CD4-positive, alpha-beta T cell (primary cell): Measurements from ENCODE around the gene FNDC3B. TPM values are rescaled to one million over a fixed set of nuclear protein-coding genes. Genes with fewer than 3 reads are reported as not detected.

Source experiments
- ATAC-seq: fragments of 200-7000 bp; cut with Tn5 transposase; one replicate; pipeline ENCODE4 v1.10.0; 2022; ENCODE audit warnings: mild to moderate bottlenecking; ENCODE audit not compliant: poor library complexity
- CTCF ChIA-PET: fragments of 350-600 bp; sonication (Branson Sonifier 250); formaldehyde crosslinking; loops from one replicate; lab custom pipeline; 2021; ENCODE audit warnings: antibody characterized with exemption, inconsistent platforms; lab: Charles Lee
- POLR2A ChIA-PET: fragments of 350-600 bp; sonication (Branson Sonifier 250); formaldehyde crosslinking; loops from one replicate; lab custom pipeline; 2021; ENCODE audit warnings: antibody characterized with exemption, inconsistent platforms; lab: Charles Lee
- DNase-seq, 14 experiments: peaks; one replicate each; pipeline ENCODE4 v3.0.0-alpha.2; 2013 to 2020; ENCODE audit warnings: mixed read lengths in 2 of 14
- H3K27ac ChIP-seq, 2 donors: one replicate each; pipeline versions ENCODE4 v1.5.1 to v1.7.0; 2013; ENCODE audit warnings: low read length in 2 of 2, low read depth in 1 of 2, mild to moderate bottlenecking in 1 of 2
- H3K27me3 ChIP-seq, 2 experiments: 1 replicate in 1 of 2; 2 replicates in 1 of 2; pipeline versions ENCODE4 v1.6.1 to v1.7.0; 2013; ENCODE audit warnings: low read length in 2 of 2, control low read depth in 1 of 2, mild to moderate bottlenecking in 1 of 2, moderate library complexity in 1 of 2; ENCODE audit not compliant: insufficient read depth in 2 of 2, control insufficient read depth in 1 of 2
- H3K36me3 ChIP-seq: one replicate; pipeline ENCODE4 v1.6.1; 2013; ENCODE audit warnings: low read length, control low read depth; ENCODE audit not compliant: insufficient read depth
- H3K4me1 ChIP-seq: one replicate; pipeline ENCODE4 v1.6.1; 2013; ENCODE audit warnings: low read length, control low read depth; ENCODE audit not compliant: insufficient read depth
- H3K4me3 ChIP-seq: one replicate; pipeline ENCODE4 v1.5.1; 2013; ENCODE audit warnings: mild to moderate bottlenecking, low read length, moderate library complexity
- H3K9me3 ChIP-seq, 2 experiments: 1 replicate in 1 of 2; 2 replicates in 1 of 2; pipeline versions ENCODE4 v1.6.1 to v1.7.0; 2013; ENCODE audit warnings: low read length in 2 of 2, mild to moderate bottlenecking in 2 of 2, control low read depth in 1 of 2, moderate library complexity in 1 of 2; ENCODE audit not compliant: control insufficient read depth in 1 of 2, insufficient read depth in 1 of 2
- H3K27ac Mint-ChIP-seq: one replicate; pipeline ENCODE4 v1.8.0; 2020; ENCODE audit warnings: mixed read lengths
- H3K27me3 Mint-ChIP-seq: one replicate; pipeline ENCODE4 v1.8.0; 2021; ENCODE audit warnings: mixed read lengths
- H3K36me3 Mint-ChIP-seq: one replicate; pipeline ENCODE4 v1.8.0; 2021; ENCODE audit warnings: low read depth, mixed read lengths
- H3K4me1 Mint-ChIP-seq: one replicate; pipeline ENCODE4 v1.8.0; 2021; ENCODE audit warnings: low read depth, mixed read lengths
- H3K4me3 Mint-ChIP-seq: one replicate; pipeline ENCODE4 v1.8.0; 2020; ENCODE audit warnings: mild to moderate bottlenecking, mixed read lengths
- H3K9me3 Mint-ChIP-seq: one replicate; pipeline ENCODE4 v1.8.0; 2020; ENCODE audit warnings: mixed read lengths
- intact Hi-C, 2 experiments: fragments of 100-400 bp; cut with DNase I in 1 of 2; cut with micrococcal nuclease in 1 of 2; formaldehyde crosslinking; loops; one replicate each; pipeline versions ENCODE4 v1.15.1 to v1.9.0; 2023 to 2025; cut with DNase I, micrococcal nuclease
- total RNA-seq, 174 experiments: library from RNA in 2 of 174; stranded (reverse) in 2 of 174; gene quantifications; one replicate each; pipeline ENCODE4 v1.2.3 and lab custom pipeline; 2021 to 2026
- TF ChIP-seq, protein P1 (sequence below): fragments of 200-600 bp; IDR thresholded peaks from one replicate; pipeline ENCODE4 v1.8.0; 2022; ENCODE audit warnings: antibody characterized with exemption, mild to moderate bottlenecking

Gene FNDC3B
- total RNA-seq, 2 experiments from 2014 or later: 26.1 to 28.7 TPM

DNA sequence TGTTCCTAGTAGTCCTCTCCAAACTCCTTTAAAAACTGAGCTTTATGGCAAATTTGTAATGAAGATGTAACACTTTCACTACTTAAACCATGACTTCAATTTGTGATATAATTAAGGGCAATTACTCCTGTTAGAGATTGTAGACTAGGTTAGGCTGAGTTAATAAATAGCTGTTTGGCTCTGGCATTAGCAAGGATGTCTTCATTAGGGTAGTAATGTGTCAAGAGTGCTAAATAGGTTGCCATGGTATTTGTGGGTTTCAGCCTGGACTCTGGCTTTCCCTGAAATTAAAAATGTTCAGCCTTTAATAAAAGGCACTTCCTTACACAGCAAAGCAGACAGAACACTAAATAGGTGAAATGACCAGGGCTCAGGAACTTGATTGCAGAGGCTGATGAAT is 337.0 kb downstream of the FNDC3B start:
- Mint-ChIP-seq H3K9me3 (peaks cover 3% of the 10 kb centered on the region), H3K27me3 (no peaks in the 10 kb centered on the region), H3K36me3 (peaks cover 89% of the 10 kb centered on the region), H3K4me3 (no peak overlapping the region), H3K27ac (no peak overlapping the region), H3K4me1 (no peaks in the 10 kb centered on the region)
- no peak for ATAC-seq
- no peak overlapping the region for H3K4me3 ChIP-seq
- TF ChIP-seq, protein P1, sequence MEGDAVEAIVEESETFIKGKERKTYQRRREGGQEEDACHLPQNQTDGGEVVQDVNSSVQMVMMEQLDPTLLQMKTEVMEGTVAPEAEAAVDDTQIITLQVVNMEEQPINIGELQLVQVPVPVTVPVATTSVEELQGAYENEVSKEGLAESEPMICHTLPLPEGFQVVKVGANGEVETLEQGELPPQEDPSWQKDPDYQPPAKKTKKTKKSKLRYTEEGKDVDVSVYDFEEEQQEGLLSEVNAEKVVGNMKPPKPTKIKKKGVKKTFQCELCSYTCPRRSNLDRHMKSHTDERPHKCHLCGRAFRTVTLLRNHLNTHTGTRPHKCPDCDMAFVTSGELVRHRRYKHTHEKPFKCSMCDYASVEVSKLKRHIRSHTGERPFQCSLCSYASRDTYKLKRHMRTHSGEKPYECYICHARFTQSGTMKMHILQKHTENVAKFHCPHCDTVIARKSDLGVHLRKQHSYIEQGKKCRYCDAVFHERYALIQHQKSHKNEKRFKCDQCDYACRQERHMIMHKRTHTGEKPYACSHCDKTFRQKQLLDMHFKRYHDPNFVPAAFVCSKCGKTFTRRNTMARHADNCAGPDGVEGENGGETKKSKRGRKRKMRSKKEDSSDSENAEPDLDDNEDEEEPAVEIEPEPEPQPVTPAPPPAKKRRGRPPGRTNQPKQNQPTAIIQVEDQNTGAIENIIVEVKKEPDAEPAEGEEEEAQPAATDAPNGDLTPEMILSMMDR: no peak
- DNase-seq: no peak
- POLR2A ChIA-PET: interaction anchor here (0.6 kb wide), 1 partner anchor 255 kb away, joined by 4 read pairs; no protein-coding TSS in a partner anchor
- peaks cover 41% of the 10 kb centered on the region for H3K36me3 ChIP-seq
- intact Hi-C loops: no loop called here
- H3K4me1 ChIP-seq: no peaks in the 10 kb centered on the region
- H3K27me3 ChIP-seq: no peaks in the 10 kb centered on the region
- CTCF ChIA-PET: interaction anchor here (0.6 kb wide), 1 partner anchor 23 kb away, joined by 4 read pairs; no protein-coding TSS in a partner anchor
- H3K9me3 ChIP-seq: peaks cover 5 to 8% of the 10 kb centered on the region in 2 experiments
- no peak overlapping the region for H3K27ac ChIP-seq

DNA sequence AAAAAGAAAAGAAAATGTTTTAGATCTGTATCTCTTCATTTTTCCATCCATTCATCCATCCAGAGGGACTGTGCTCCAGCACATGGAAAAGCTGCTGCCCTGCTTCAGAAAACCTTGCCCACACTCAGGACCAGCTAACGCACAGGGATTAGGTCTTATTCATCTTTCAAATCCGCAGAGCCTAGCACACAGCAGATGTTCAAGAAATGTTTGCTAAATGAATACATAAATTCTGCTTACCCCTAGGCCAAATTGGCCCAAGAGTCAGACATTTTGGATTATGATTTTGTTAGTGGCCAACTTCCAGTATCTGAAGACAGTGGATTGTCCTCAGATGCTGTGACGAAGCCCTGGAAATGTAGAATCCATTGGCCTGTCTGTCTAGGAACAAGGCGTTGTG is 337.5 kb downstream of the FNDC3B start:
- CTCF ChIA-PET: no interaction called here
- intact Hi-C loops: no loop called here
- no peak overlapping the region for H3K27ac Mint-ChIP-seq
- H3K4me1 ChIP-seq: no peaks in the 10 kb centered on the region
- no peak overlapping the region for H3K4me3 Mint-ChIP-seq
- peaks cover 3% of the 10 kb centered on the region for H3K9me3 Mint-ChIP-seq
- TF ChIP-seq, protein P1: no peak
- peaks cover 89% of the 10 kb centered on the region for H3K36me3 Mint-ChIP-seq
- H3K9me3 ChIP-seq: peaks cover 5 to 8% of the 10 kb centered on the region in 2 experiments
- H3K27me3 ChIP-seq: no peaks in the 10 kb centered on the region
- ATAC-seq (no peak), DNase-seq (no peak)
- H3K36me3 ChIP-seq: peaks cover 41% of the 10 kb centered on the region
- no peak overlapping the region for H3K27ac ChIP-seq
- POLR2A ChIA-PET: no interaction called here
- H3K27me3 Mint-ChIP-seq: no peaks in the 10 kb centered on the region
- H3K4me3 ChIP-seq: no peak overlapping the region
- no peaks in the 10 kb centered on the region for H3K4me1 Mint-ChIP-seq

DNA sequence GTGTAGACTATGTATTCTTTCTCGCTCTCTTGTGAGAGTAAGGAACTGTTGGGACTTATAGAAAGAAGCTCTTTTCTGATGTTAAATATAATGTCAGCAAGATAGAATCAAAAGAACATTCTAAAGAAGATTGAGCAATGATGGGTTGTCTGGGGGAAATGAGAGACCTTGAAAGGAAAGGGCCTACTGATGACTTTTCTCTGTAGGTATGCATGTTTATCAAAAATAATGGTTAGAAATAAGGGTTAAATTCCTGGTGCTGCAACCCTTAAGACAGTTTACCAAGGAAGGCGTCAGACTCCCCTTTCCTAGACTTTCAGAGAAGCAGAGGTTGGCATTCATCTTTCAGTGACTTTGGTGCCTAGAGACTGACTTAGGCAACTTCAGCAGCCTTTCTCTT is 339.1 kb downstream of the FNDC3B start:
- ATAC-seq (no peak), DNase-seq (no peak)
- POLR2A ChIA-PET: no interaction called here
- Mint-ChIP-seq H3K4me1 (no peaks in the 10 kb centered on the region), H3K27ac (no peak overlapping the region), H3K9me3 (peaks cover 3% of the 10 kb centered on the region), H3K4me3 (no peak overlapping the region), H3K27me3 (no peaks in the 10 kb centered on the region), H3K36me3 (peaks cover 89% of the 10 kb centered on the region)
- CTCF ChIA-PET: no interaction called here
- Histone ChIP-seq H3K36me3 (peaks cover 38% of the 10 kb centered on the region), H3K27ac (no peak overlapping the region), H3K4me1 (no peaks in the 10 kb centered on the region), H3K9me3 (peaks cover 5 to 8% of the 10 kb centered on the region in 2 experiments), H3K4me3 (no peak overlapping the region), H3K27me3 (no peaks in the 10 kb centered on the region)
- intact Hi-C loops: no loop called here
- TF ChIP-seq, protein P1: no peak
